ENCODE data around the gene NGF.

NGF gene

DNA sequence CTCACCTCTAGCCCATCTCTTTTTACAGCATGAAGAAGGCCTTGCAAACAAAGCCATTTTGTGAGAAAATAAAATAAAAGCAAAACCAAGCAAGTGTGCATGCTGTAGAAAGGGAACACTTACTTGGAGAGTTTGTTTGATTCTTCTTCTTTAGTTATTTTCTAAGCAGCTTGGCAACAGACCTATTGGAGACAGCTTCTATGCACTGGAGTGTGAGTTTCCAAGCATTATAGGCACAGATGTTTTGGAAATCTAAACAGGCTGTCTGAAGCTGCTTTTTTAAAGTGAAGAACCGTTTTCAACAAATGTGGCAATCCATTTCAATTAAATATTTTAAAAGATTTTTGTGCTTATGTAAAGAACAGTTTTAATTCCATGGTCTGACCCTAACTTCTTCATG, 76.6 kb downstream of the NGF start:
- H3K27me3 ChIP-seq (ENCODE audit: insufficient read depth, low read length) = no peaks in the 10 kb centered on the region
- no peak overlapping the region for H3K4me3 ChIP-seq (ENCODE audit: low read depth, low read length)
- no peaks in the 10 kb centered on the region for H3K36me3 ChIP-seq (ENCODE audit: insufficient read depth, low read length)
- no peak overlapping the region for H3K27ac ChIP-seq (ENCODE audit: low read depth, low read length)
- no peak overlapping the region for H2AFZ ChIP-seq (ENCODE audit: low read length, unreplicated experiment)
- peaks cover 18% of the 10 kb centered on the region for H3K4me1 ChIP-seq (ENCODE audit: control insufficient read depth, insufficient read depth, low read length, unreplicated experiment)
- H3K79me2 ChIP-seq (ENCODE audit: control insufficient read depth, insufficient read depth, low read length, unreplicated experiment) = no peaks in the 10 kb centered on the region

- no peaks in the 10 kb centered on the region; the same call in 1 of the 2 replicates for H3K36me3 ChIP-seq (ENCODE audit: insufficient read depth, low read length)
- no peaks in the 10 kb centered on the region for H3K27me3 ChIP-seq (ENCODE audit: insufficient read depth, low read length)
- peak overlapping the region; percentile 28; the same call in 1 of the 2 replicates for H3K4me3 ChIP-seq (ENCODE audit: low read depth, low read length)
- H3K27ac ChIP-seq (ENCODE audit: low read depth, low read length) = peak overlapping the region; percentile 75
- H2AFZ ChIP-seq (ENCODE audit: low read length, unreplicated experiment) = peak overlapping the region; percentile 45
- no peaks in the 10 kb centered on the region for H3K79me2 ChIP-seq (ENCODE audit: control insufficient read depth, insufficient read depth, low read length, unreplicated experiment)
- peaks cover 15% of the 10 kb centered on the region for H3K4me1 ChIP-seq (ENCODE audit: control insufficient read depth, insufficient read depth, low read length, unreplicated experiment)
Measured at GRCh38 chr1:115258302-115258866, 79.7 kb downstream of the NGF start.

GRCh38 chr1:115257591-115257990, 80.5 kb downstream of the NGF start:
- Histone ChIP-seq H3K36me3 (ENCODE audit: insufficient read depth, low read length) (no peaks in the 10 kb centered on the region; the same call in 1 of the 2 replicates), H2AFZ (ENCODE audit: low read length, unreplicated experiment) (peak overlapping the region; percentile 45), H3K79me2 (ENCODE audit: control insufficient read depth, insufficient read depth, low read length, unreplicated experiment) (no peaks in the 10 kb centered on the region), H3K27ac (ENCODE audit: low read depth, low read length) (peak overlapping the region; percentile 75), H3K27me3 (ENCODE audit: insufficient read depth, low read length) (no peaks in the 10 kb centered on the region), H3K4me1 (ENCODE audit: control insufficient read depth, insufficient read depth, low read length, unreplicated experiment) (peaks cover 8% of the 10 kb centered on the region), H3K4me3 (ENCODE audit: low read depth, low read length) (peak overlapping the region; percentile 28; the same call in 1 of the 2 replicates)

DNA sequence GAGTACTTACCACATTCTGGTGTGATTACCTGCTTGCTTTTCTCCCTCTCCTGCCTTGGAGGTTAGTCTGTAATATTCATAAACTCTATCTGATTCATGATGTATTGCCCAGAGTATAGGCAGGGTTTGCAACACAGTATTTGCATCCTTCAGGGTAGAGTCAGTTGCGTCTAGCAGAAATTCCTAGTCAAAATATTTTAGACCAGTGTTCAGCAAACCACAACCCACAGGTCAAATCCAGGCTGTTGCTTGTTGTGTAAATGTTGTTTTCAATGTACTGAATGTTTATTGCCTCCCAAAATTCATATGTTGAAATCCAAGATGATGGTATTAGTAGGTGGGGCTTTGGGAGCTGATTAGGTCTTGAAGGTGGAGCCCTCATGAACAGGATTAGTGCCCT, 82.9 kb downstream of the NGF start:
- H3K27ac ChIP-seq (ENCODE audit: low read depth, low read length) = no peak overlapping the region
- no peaks in the 10 kb centered on the region for H3K27me3 ChIP-seq (ENCODE audit: insufficient read depth, low read length)
- no peaks in the 10 kb centered on the region for H3K79me2 ChIP-seq (ENCODE audit: control insufficient read depth, insufficient read depth, low read length, unreplicated experiment)
- H2AFZ ChIP-seq (ENCODE audit: low read length, unreplicated experiment) = no peak overlapping the region
- H3K4me1 ChIP-seq (ENCODE audit: control insufficient read depth, insufficient read depth, low read length, unreplicated experiment) = peaks cover 21% of the 10 kb centered on the region
- no peaks in the 10 kb centered on the region; the same call in 1 of the 2 replicates for H3K36me3 ChIP-seq (ENCODE audit: insufficient read depth, low read length)
- H3K4me3 ChIP-seq (ENCODE audit: low read depth, low read length) = no peak overlapping the region

DNA sequence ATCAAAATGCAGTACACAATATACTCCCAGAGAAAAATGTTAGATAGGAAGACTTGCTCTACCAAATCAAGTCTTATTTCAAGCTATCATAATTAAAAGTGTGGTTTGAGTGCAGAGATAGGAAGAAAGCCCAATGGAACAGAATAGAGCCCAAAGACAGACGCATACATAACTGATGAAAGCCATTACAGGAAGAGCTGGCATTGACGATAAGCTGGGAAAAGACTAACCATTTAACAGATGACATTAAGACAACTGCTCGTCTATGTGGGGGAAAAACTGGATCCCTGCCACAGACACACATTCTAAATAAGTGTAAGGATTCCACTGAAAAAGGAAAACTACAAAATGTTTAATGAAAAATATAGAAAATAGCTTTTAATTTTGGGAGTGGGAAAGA, 85.5 kb downstream of the NGF start:
- H3K27me3 ChIP-seq (ENCODE audit: insufficient read depth, low read length) = no peaks in the 10 kb centered on the region
- no peak overlapping the region for H3K4me3 ChIP-seq (ENCODE audit: low read depth, low read length)
- H3K79me2 ChIP-seq (ENCODE audit: control insufficient read depth, insufficient read depth, low read length, unreplicated experiment) = no peaks in the 10 kb centered on the region
- H3K4me1 ChIP-seq (ENCODE audit: control insufficient read depth, insufficient read depth, low read length, unreplicated experiment) = peaks cover 15% of the 10 kb centered on the region
- peak overlapping the region; percentile 81; the same call in 1 of the 2 replicates for H3K27ac ChIP-seq (ENCODE audit: low read depth, low read length)
- H3K36me3 ChIP-seq (ENCODE audit: insufficient read depth, low read length) = no peaks in the 10 kb centered on the region; the same call in 1 of the 2 replicates
- peak overlapping the region; percentile 77 for H2AFZ ChIP-seq (ENCODE audit: low read length, unreplicated experiment)

GRCh38 chr1:115251856-115252255, 86.2 kb downstream of the NGF start:
- H3K4me1 ChIP-seq (ENCODE audit: control insufficient read depth, insufficient read depth, low read length, unreplicated experiment) = peaks cover 14% of the 10 kb centered on the region
- no peaks in the 10 kb centered on the region; the same call in 1 of the 2 replicates for H3K36me3 ChIP-seq (ENCODE audit: insufficient read depth, low read length)
- no peaks in the 10 kb centered on the region for H3K27me3 ChIP-seq (ENCODE audit: insufficient read depth, low read length)
- H3K27ac ChIP-seq (ENCODE audit: low read depth, low read length) = peak overlapping the region; percentile 81
- no peak overlapping the region for H3K4me3 ChIP-seq (ENCODE audit: low read depth, low read length)
- peak overlapping the region; percentile 77 for H2AFZ ChIP-seq (ENCODE audit: low read length, unreplicated experiment)
- no peaks in the 10 kb centered on the region for H3K79me2 ChIP-seq (ENCODE audit: control insufficient read depth, insufficient read depth, low read length, unreplicated experiment)

GRCh38 chr1:115251340-115251748, 86.7 kb downstream of the NGF start:
- Histone ChIP-seq H3K27me3 (ENCODE audit: insufficient read depth, low read length) (no peaks in the 10 kb centered on the region), H3K4me3 (ENCODE audit: low read depth, low read length) (no peak overlapping the region), H3K27ac (ENCODE audit: low read depth, low read length) (peak overlapping the region; percentile 81), H2AFZ (ENCODE audit: low read length, unreplicated experiment) (peak overlapping the region; percentile 21), H3K36me3 (ENCODE audit: insufficient read depth, low read length) (no peaks in the 10 kb centered on the region; the same call in 1 of the 2 replicates), H3K79me2 (ENCODE audit: control insufficient read depth, insufficient read depth, low read length, unreplicated experiment) (no peaks in the 10 kb centered on the region), H3K4me1 (ENCODE audit: control insufficient read depth, insufficient read depth, low read length, unreplicated experiment) (peaks cover 14% of the 10 kb centered on the region)

- no peak overlapping the region for H3K27ac ChIP-seq (ENCODE audit: low read depth, low read length)
- H3K4me3 ChIP-seq (ENCODE audit: low read depth, low read length) = no peak overlapping the region
- peaks cover 4% of the 10 kb centered on the region for H3K4me1 ChIP-seq (ENCODE audit: control insufficient read depth, insufficient read depth, low read length, unreplicated experiment)
- no peaks in the 10 kb centered on the region for H3K27me3 ChIP-seq (ENCODE audit: insufficient read depth, low read length)
- no peak overlapping the region for H2AFZ ChIP-seq (ENCODE audit: low read length, unreplicated experiment)
- no peaks in the 10 kb centered on the region for H3K36me3 ChIP-seq (ENCODE audit: insufficient read depth, low read length)
- no peaks in the 10 kb centered on the region for H3K79me2 ChIP-seq (ENCODE audit: control insufficient read depth, insufficient read depth, low read length, unreplicated experiment)
Measured at GRCh38 chr1:115246526-115246925, 91.5 kb downstream of the NGF start.

DNA sequence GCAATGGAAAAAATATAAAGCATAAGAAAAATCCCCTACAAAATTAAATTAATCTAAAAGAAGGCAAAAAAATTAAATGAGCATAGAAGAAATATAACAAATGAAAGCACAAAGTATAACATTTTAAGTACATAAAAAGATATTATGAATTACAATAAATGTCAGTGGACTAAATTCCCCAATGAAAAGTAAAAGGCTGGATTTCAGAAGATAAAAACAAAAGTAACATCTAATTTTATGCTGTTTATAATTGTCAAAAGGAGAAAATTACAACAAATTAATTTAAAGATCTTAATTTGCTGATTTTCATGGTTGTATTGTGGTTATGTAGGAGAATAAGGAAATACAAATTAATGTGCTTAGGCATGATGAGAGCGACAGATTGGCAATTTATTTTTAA, 92.8 kb downstream of the NGF start:
- no peak overlapping the region for H2AFZ ChIP-seq (ENCODE audit: low read length, unreplicated experiment)
- H3K27ac ChIP-seq (ENCODE audit: low read depth, low read length) = no peak overlapping the region
- no peaks in the 10 kb centered on the region for H3K27me3 ChIP-seq (ENCODE audit: insufficient read depth, low read length)
- H3K4me1 ChIP-seq (ENCODE audit: control insufficient read depth, insufficient read depth, low read length, unreplicated experiment) = no peaks in the 10 kb centered on the region
- no peaks in the 10 kb centered on the region for H3K36me3 ChIP-seq (ENCODE audit: insufficient read depth, low read length)
- no peaks in the 10 kb centered on the region for H3K79me2 ChIP-seq (ENCODE audit: control insufficient read depth, insufficient read depth, low read length, unreplicated experiment)
- no peak overlapping the region for H3K4me3 ChIP-seq (ENCODE audit: low read depth, low read length)

GRCh38 chr1:115242543-115242942, 95.5 kb downstream of the NGF start:
- Histone ChIP-seq H3K4me3 (ENCODE audit: low read depth, low read length) (no peak overlapping the region), H3K27ac (ENCODE audit: low read depth, low read length) (no peak overlapping the region), H3K4me1 (ENCODE audit: control insufficient read depth, insufficient read depth, low read length, unreplicated experiment) (peaks cover 12% of the 10 kb centered on the region), H2AFZ (ENCODE audit: low read length, unreplicated experiment) (no peak overlapping the region), H3K27me3 (ENCODE audit: insufficient read depth, low read length) (no peaks in the 10 kb centered on the region), H3K36me3 (ENCODE audit: insufficient read depth, low read length) (no peaks in the 10 kb centered on the region), H3K79me2 (ENCODE audit: control insufficient read depth, insufficient read depth, low read length, unreplicated experiment) (no peaks in the 10 kb centered on the region)

DNA sequence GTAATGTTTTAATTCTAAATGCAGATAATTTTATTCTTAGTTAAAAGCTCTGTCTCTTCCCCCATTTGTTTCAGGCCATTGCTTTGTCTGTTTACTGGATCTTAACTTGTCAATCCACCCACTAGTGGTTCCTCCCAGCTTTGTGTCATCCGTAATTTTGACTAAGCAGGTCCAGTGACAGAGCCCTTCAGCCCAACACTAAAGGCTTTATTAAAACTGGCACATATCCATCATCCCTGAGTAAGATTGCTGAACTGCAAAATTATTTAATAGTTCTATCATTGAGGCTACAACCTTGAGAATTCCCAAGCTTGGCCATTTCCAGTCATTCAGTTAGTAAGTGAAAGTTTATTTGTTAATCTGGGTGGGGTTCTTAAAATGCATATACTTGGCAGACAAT, 96.7 kb downstream of the NGF start:
- Histone ChIP-seq H3K4me1 (ENCODE audit: control insufficient read depth, insufficient read depth, low read length, unreplicated experiment) (peaks cover 12% of the 10 kb centered on the region), H3K27ac (ENCODE audit: low read depth, low read length) (no peak overlapping the region), H3K36me3 (ENCODE audit: insufficient read depth, low read length) (no peaks in the 10 kb centered on the region), H2AFZ (ENCODE audit: low read length, unreplicated experiment) (no peak overlapping the region), H3K27me3 (ENCODE audit: insufficient read depth, low read length) (no peaks in the 10 kb centered on the region), H3K79me2 (ENCODE audit: control insufficient read depth, insufficient read depth, low read length, unreplicated experiment) (no peaks in the 10 kb centered on the region), H3K4me3 (ENCODE audit: low read depth, low read length) (no peak overlapping the region)

All from ACC112 (cell line).